GM23338 (cell line): Measurements from ENCODE around the gene ELF5. TPM values are rescaled to one million over a fixed set of nuclear protein-coding genes. Genes with fewer than 3 reads are reported as not detected.

Experiments used
- ATAC-seq: fragments of 200-7000 bp; cut with Tn5 transposase; 3 replicates; pipeline ENCODE4 v1.9.1; 2020
- DNase-seq: peaks from one replicate; pipeline ENCODE4 v3.0.0-alpha.2; 2015; ENCODE audit warnings: low spot score
- H2AFZ ChIP-seq: fragments of 200-600 bp; sonication (generic); 2 replicates; pipeline ENCODE4 v1.8.0; 2016; ENCODE audit warnings: antibody characterized with exemption, mild to moderate bottlenecking, moderate library complexity
- H3F3A ChIP-seq: fragments of 200-600 bp; sonication (generic); replicated peaks from 2 replicates; pipeline ENCODE4 v1.8.0; 2017; ENCODE audit warnings: antibody characterized with exemption, mixed run types, low read depth
- H3K27ac ChIP-seq: fragments of 200-600 bp; sonication (generic); 2 replicates; pipeline ENCODE4 v1.6.1; 2016; ENCODE audit warnings: low read depth
- H3K27me3 ChIP-seq: fragments of 200-600 bp; sonication (generic); 2 replicates; pipeline ENCODE4 v1.8.0; 2016; ENCODE audit warnings: mild to moderate bottlenecking, mixed run types, moderate library complexity; ENCODE audit not compliant: insufficient read depth
- H3K36me3 ChIP-seq: fragments of 200-600 bp; sonication (generic); 2 replicates; pipeline ENCODE4 v1.8.0; 2016; ENCODE audit warnings: mild to moderate bottlenecking; ENCODE audit not compliant: insufficient read depth
- H3K4me1 ChIP-seq: fragments of 200-600 bp; sonication (generic); 2 replicates; pipeline ENCODE4 v1.8.0; 2016; ENCODE audit warnings: mild to moderate bottlenecking, moderate library complexity; ENCODE audit not compliant: insufficient read depth
- H3K4me2 ChIP-seq: fragments of 200-600 bp; sonication (generic); 2 replicates; pipeline ENCODE4 v1.7.1; 2017; ENCODE audit warnings: mixed run types
- H3K4me3 ChIP-seq: fragments of 200-600 bp; sonication (generic); 2 replicates; pipeline ENCODE4 v1.6.1; 2016; ENCODE audit warnings: mixed run types
- H3K79me2 ChIP-seq: fragments of 200-600 bp; sonication (generic); replicated peaks from 2 replicates; pipeline ENCODE4 v1.8.0; 2017; ENCODE audit warnings: mild to moderate bottlenecking; ENCODE audit not compliant: insufficient read depth
- H3K9me2 ChIP-seq: fragments of 200-600 bp; sonication (generic); 2 replicates; pipeline ENCODE4 v1.8.0; 2017; ENCODE audit not compliant: insufficient read depth
- H4K20me1 ChIP-seq: fragments of 200-600 bp; sonication (generic); replicated peaks from 2 replicates; pipeline ENCODE4 v1.8.0; 2017; ENCODE audit warnings: mild to moderate bottlenecking; ENCODE audit not compliant: insufficient read depth
- H3K27ac Mint-ChIP-seq: 2 replicates; pipeline ENCODE4 v1.8.0; 2020; ENCODE audit warnings: inconsistent platforms, mild to moderate bottlenecking, moderate library complexity, mixed read lengths
- H3K27me3 Mint-ChIP-seq: 3 replicates; pipeline ENCODE4 v1.8.0; 2022; ENCODE audit warnings: low read depth, mild to moderate bottlenecking, moderate library complexity, mixed read lengths, inconsistent platforms; ENCODE audit not compliant: insufficient read depth, poor library complexity
- H3K36me3 Mint-ChIP-seq: 3 replicates; pipeline ENCODE4 v1.8.0; 2021; ENCODE audit warnings: low read depth, mild to moderate bottlenecking, inconsistent platforms, moderate library complexity, mixed read lengths
- H3K4me1 Mint-ChIP-seq: 3 replicates; pipeline ENCODE4 v1.8.0; 2020; ENCODE audit warnings: mild to moderate bottlenecking, inconsistent platforms, mixed read lengths
- H3K4me3 Mint-ChIP-seq: 3 replicates; pipeline ENCODE4 v1.8.0; 2021; ENCODE audit warnings: moderate library complexity, mild to moderate bottlenecking, inconsistent platforms, mixed read lengths
- H3K9me3 Mint-ChIP-seq: 3 replicates; pipeline ENCODE4 v1.8.0; 2020; ENCODE audit warnings: moderate library complexity, mild to moderate bottlenecking, inconsistent platforms, mixed read lengths
- EZH2 ChIP-seq: fragments of 200-600 bp; sonication (generic); IDR thresholded peaks from one replicate; pipeline ENCODE4 v1.8.0; 2017; ENCODE audit warnings: antibody characterized with exemption, mild to moderate bottlenecking, low read depth; ENCODE audit not compliant: unreplicated experiment
- EZH2phosphoT487 ChIP-seq: fragments of 200-600 bp; sonication (generic); IDR thresholded peaks from one replicate; pipeline ENCODE4 v1.8.1; 2018; ENCODE audit warnings: antibody characterized with exemption; ENCODE audit not compliant: unreplicated experiment
- JUNB ChIP-seq: IDR thresholded peaks from one replicate; pipeline ENCODE4 v1.6.1; 2016; ENCODE audit warnings: antibody characterized with exemption; ENCODE audit not compliant: unreplicated experiment
- NANOG ChIP-seq: IDR thresholded peaks from 2 replicates; pipeline ENCODE4 v1.6.1; 2016; ENCODE audit warnings: antibody characterized with exemption, borderline replicate concordance
- POLR2AphosphoS5 ChIP-seq: IDR thresholded peaks from 2 replicates; pipeline ENCODE4 v1.6.1; 2016; ENCODE audit warnings: antibody characterized with exemption, low read depth
- ZNF114 ChIP-seq: fragments of 250-450 bp; sonication (Bioruptor Pico); IDR thresholded peaks from 2 replicates; pipeline ENCODE4 v1.5.0; 2020; ENCODE audit warnings: mild to moderate bottlenecking, moderate library complexity
- ZNF331 ChIP-seq: fragments of 250-450 bp; sonication (Bioruptor Pico); IDR thresholded peaks from 2 replicates; pipeline ENCODE4 v1.5.0; 2020; ENCODE audit warnings: low read depth, mild to moderate bottlenecking, moderate library complexity
- ZNF462 ChIP-seq: fragments of 250-450 bp; sonication (Bioruptor Pico); IDR thresholded peaks from 2 replicates; pipeline ENCODE4 v1.5.0; 2020; ENCODE audit warnings: mild to moderate bottlenecking, moderate library complexity
- polyA plus RNA-seq: library from polyadenylated mRNA; unstranded; fragments of >200 nt; fragmentation: Nextera tagmentation; extraction: Ambion mirVana; gene quantifications from 2 replicates; pipeline ENCODE4 v1.2.1, GENCODE V29; 2016
- total RNA-seq: library from RNA; depleted of rRNA; stranded (reverse); fragments of >200 nt; shearing (Covaris generic); gene quantifications from 2 replicates; pipeline ENCODE4 v1.2.3, GENCODE V29; 2014

Gene ELF5
- total and polyA plus RNA-seq, 2 experiments from 2014 or later: not detected

GRCh38 chr11:34481307-34481706 is 32.3 kb downstream of the ELF5 start:
- no peak overlapping the region for H3K4me2 ChIP-seq
- H3K27me3 Mint-ChIP-seq: no peaks in the 10 kb centered on the region
- H3K4me3 Mint-ChIP-seq: no peak overlapping the region
- no peaks in the 10 kb centered on the region for H3K36me3 Mint-ChIP-seq
- no peaks in the 10 kb centered on the region for H3F3A ChIP-seq
- H3K4me1 ChIP-seq: no peaks in the 10 kb centered on the region
- no peaks in the 10 kb centered on the region for H3K36me3 ChIP-seq
- H2AFZ ChIP-seq: no peak overlapping the region
- no peaks in the 10 kb centered on the region for H3K27me3 ChIP-seq
- no peak overlapping the region for H3K4me3 ChIP-seq
- no peaks in the 10 kb centered on the region for H3K9me3 Mint-ChIP-seq
- no peaks in the 10 kb centered on the region for H3K4me1 Mint-ChIP-seq
- H3K27ac ChIP-seq: no peak overlapping the region
- no peak overlapping the region for H3K27ac Mint-ChIP-seq
- no peak for DNase-seq
- no peaks in the 10 kb centered on the region for H4K20me1 ChIP-seq
- H3K79me2 ChIP-seq: no peaks in the 10 kb centered on the region
- TF ChIP-seq NANOG (no peak), ZNF462 (CRISPR knock-in tag) (no peak), ZNF114 (CRISPR knock-in tag) (no peak), JUNB (no peak), POLR2AphosphoS5 (no peak)
- ATAC-seq: no peak
- no peaks in the 10 kb centered on the region for H3K9me2 ChIP-seq

GRCh38 chr11:34480314-34480713 is 33.3 kb downstream of the ELF5 start:
- no peaks in the 10 kb centered on the region for H3K9me3 Mint-ChIP-seq
- no peak overlapping the region for H3K4me3 ChIP-seq
- no peaks in the 10 kb centered on the region for H3K4me1 Mint-ChIP-seq
- H3K27me3 Mint-ChIP-seq: no peaks in the 10 kb centered on the region
- no peaks in the 10 kb centered on the region for H3K4me1 ChIP-seq
- no peaks in the 10 kb centered on the region for H3K36me3 Mint-ChIP-seq
- H3K4me2 ChIP-seq: no peak overlapping the region
- no peaks in the 10 kb centered on the region for H4K20me1 ChIP-seq
- no peak overlapping the region for H3K27ac Mint-ChIP-seq
- no peak overlapping the region for H3K27ac ChIP-seq
- H3K27me3 ChIP-seq: no peaks in the 10 kb centered on the region
- no peaks in the 10 kb centered on the region for H3F3A ChIP-seq
- no peak overlapping the region for H2AFZ ChIP-seq
- H3K9me2 ChIP-seq: no peaks in the 10 kb centered on the region
- H3K4me3 Mint-ChIP-seq: no peak overlapping the region
- ATAC-seq (no peak), DNase-seq (no peak)
- H3K79me2 ChIP-seq: no peaks in the 10 kb centered on the region
- no peaks in the 10 kb centered on the region for H3K36me3 ChIP-seq
- TF ChIP-seq EZH2phosphoT487 (no peak), ZNF331 (CRISPR knock-in tag) (no peak), EZH2 (no peak), ZNF114 (CRISPR knock-in tag) (no peak), ZNF462 (CRISPR knock-in tag) (no peak)
